GM23338 (cell line): ENCODE measurements around the gene FAM163A. TPM values are rescaled to one million over a fixed set of nuclear protein-coding genes. Genes with fewer than 3 reads are reported as not detected.

Source experiments
- ATAC-seq: fragments of 200-7000 bp; cut with Tn5 transposase; 3 replicates; pipeline ENCODE4 v1.9.1; 2020
- DNase-seq: peaks from one replicate; pipeline ENCODE4 v3.0.0-alpha.2; 2015; ENCODE audit warnings: low spot score
- H2AFZ ChIP-seq: fragments of 200-600 bp; sonication (generic); 2 replicates; pipeline ENCODE4 v1.8.0; 2016; ENCODE audit warnings: antibody characterized with exemption, mild to moderate bottlenecking, moderate library complexity
- H3F3A ChIP-seq: fragments of 200-600 bp; sonication (generic); replicated peaks from 2 replicates; pipeline ENCODE4 v1.8.0; 2017; ENCODE audit warnings: antibody characterized with exemption, mixed run types, low read depth
- H3K27ac ChIP-seq: fragments of 200-600 bp; sonication (generic); 2 replicates; pipeline ENCODE4 v1.6.1; 2016; ENCODE audit warnings: low read depth
- H3K27me3 ChIP-seq: fragments of 200-600 bp; sonication (generic); 2 replicates; pipeline ENCODE4 v1.8.0; 2016; ENCODE audit warnings: mild to moderate bottlenecking, mixed run types, moderate library complexity; ENCODE audit not compliant: insufficient read depth
- H3K36me3 ChIP-seq: fragments of 200-600 bp; sonication (generic); 2 replicates; pipeline ENCODE4 v1.8.0; 2016; ENCODE audit warnings: mild to moderate bottlenecking; ENCODE audit not compliant: insufficient read depth
- H3K4me1 ChIP-seq: fragments of 200-600 bp; sonication (generic); 2 replicates; pipeline ENCODE4 v1.8.0; 2016; ENCODE audit warnings: mild to moderate bottlenecking, moderate library complexity; ENCODE audit not compliant: insufficient read depth
- H3K4me2 ChIP-seq: fragments of 200-600 bp; sonication (generic); 2 replicates; pipeline ENCODE4 v1.7.1; 2017; ENCODE audit warnings: mixed run types
- H3K4me3 ChIP-seq: fragments of 200-600 bp; sonication (generic); 2 replicates; pipeline ENCODE4 v1.6.1; 2016; ENCODE audit warnings: mixed run types
- H3K79me2 ChIP-seq: fragments of 200-600 bp; sonication (generic); replicated peaks from 2 replicates; pipeline ENCODE4 v1.8.0; 2017; ENCODE audit warnings: mild to moderate bottlenecking; ENCODE audit not compliant: insufficient read depth
- H3K9me2 ChIP-seq: fragments of 200-600 bp; sonication (generic); 2 replicates; pipeline ENCODE4 v1.8.0; 2017; ENCODE audit not compliant: insufficient read depth
- H4K20me1 ChIP-seq: fragments of 200-600 bp; sonication (generic); replicated peaks from 2 replicates; pipeline ENCODE4 v1.8.0; 2017; ENCODE audit warnings: mild to moderate bottlenecking; ENCODE audit not compliant: insufficient read depth
- H3K27ac Mint-ChIP-seq: 2 replicates; pipeline ENCODE4 v1.8.0; 2020; ENCODE audit warnings: inconsistent platforms, mild to moderate bottlenecking, moderate library complexity, mixed read lengths
- H3K27me3 Mint-ChIP-seq: 3 replicates; pipeline ENCODE4 v1.8.0; 2022; ENCODE audit warnings: low read depth, mild to moderate bottlenecking, moderate library complexity, mixed read lengths, inconsistent platforms; ENCODE audit not compliant: insufficient read depth, poor library complexity
- H3K36me3 Mint-ChIP-seq: 3 replicates; pipeline ENCODE4 v1.8.0; 2021; ENCODE audit warnings: low read depth, mild to moderate bottlenecking, inconsistent platforms, moderate library complexity, mixed read lengths
- H3K4me1 Mint-ChIP-seq: 3 replicates; pipeline ENCODE4 v1.8.0; 2020; ENCODE audit warnings: mild to moderate bottlenecking, inconsistent platforms, mixed read lengths
- H3K4me3 Mint-ChIP-seq: 3 replicates; pipeline ENCODE4 v1.8.0; 2021; ENCODE audit warnings: moderate library complexity, mild to moderate bottlenecking, inconsistent platforms, mixed read lengths
- H3K9me3 Mint-ChIP-seq: 3 replicates; pipeline ENCODE4 v1.8.0; 2020; ENCODE audit warnings: moderate library complexity, mild to moderate bottlenecking, inconsistent platforms, mixed read lengths
- CREB1 ChIP-seq: fragments of 250-450 bp; sonication (Bioruptor Pico); IDR thresholded peaks from 2 replicates; pipeline ENCODE4 v1.5.0; 2020; ENCODE audit warnings: low read depth, mild to moderate bottlenecking, moderate library complexity
- CTCF ChIP-seq, 2 experiments: fragments of 200-600 bp in 1 of 2; sonication (generic) in 1 of 2; conservative IDR thresholded peaks; 2 replicates each; pipeline versions ENCODE4 v1.5.1 to v1.6.1; 2016 to 2017; ENCODE audit warnings: antibody characterized with exemption in 2 of 2, low read depth in 2 of 2, mild to moderate bottlenecking in 2 of 2, moderate library complexity in 1 of 2
- ETS1 ChIP-seq: IDR thresholded peaks from 2 replicates; pipeline ENCODE4 v1.6.1; 2016; ENCODE audit warnings: antibody characterized with exemption
- EZH2 ChIP-seq: fragments of 200-600 bp; sonication (generic); IDR thresholded peaks from one replicate; pipeline ENCODE4 v1.8.0; 2017; ENCODE audit warnings: antibody characterized with exemption, mild to moderate bottlenecking, low read depth; ENCODE audit not compliant: unreplicated experiment
- EZH2phosphoT487 ChIP-seq: fragments of 200-600 bp; sonication (generic); IDR thresholded peaks from one replicate; pipeline ENCODE4 v1.8.1; 2018; ENCODE audit warnings: antibody characterized with exemption; ENCODE audit not compliant: unreplicated experiment
- JUNB ChIP-seq: IDR thresholded peaks from one replicate; pipeline ENCODE4 v1.6.1; 2016; ENCODE audit warnings: antibody characterized with exemption; ENCODE audit not compliant: unreplicated experiment
- NANOG ChIP-seq: IDR thresholded peaks from 2 replicates; pipeline ENCODE4 v1.6.1; 2016; ENCODE audit warnings: antibody characterized with exemption, borderline replicate concordance
- POLR2AphosphoS5 ChIP-seq: IDR thresholded peaks from 2 replicates; pipeline ENCODE4 v1.6.1; 2016; ENCODE audit warnings: antibody characterized with exemption, low read depth
- REST ChIP-seq: IDR thresholded peaks from one replicate; pipeline ENCODE4 v1.6.1; 2018; ENCODE audit warnings: antibody characterized with exemption; ENCODE audit not compliant: unreplicated experiment
- STAT1 ChIP-seq: IDR thresholded peaks from one replicate; pipeline ENCODE4 v1.6.1; 2016; ENCODE audit warnings: antibody characterized with exemption; ENCODE audit not compliant: unreplicated experiment
- ZNF114 ChIP-seq: fragments of 250-450 bp; sonication (Bioruptor Pico); IDR thresholded peaks from 2 replicates; pipeline ENCODE4 v1.5.0; 2020; ENCODE audit warnings: mild to moderate bottlenecking, moderate library complexity
- ZNF331 ChIP-seq: fragments of 250-450 bp; sonication (Bioruptor Pico); IDR thresholded peaks from 2 replicates; pipeline ENCODE4 v1.5.0; 2020; ENCODE audit warnings: low read depth, mild to moderate bottlenecking, moderate library complexity
- ZNF462 ChIP-seq: fragments of 250-450 bp; sonication (Bioruptor Pico); IDR thresholded peaks from 2 replicates; pipeline ENCODE4 v1.5.0; 2020; ENCODE audit warnings: mild to moderate bottlenecking, moderate library complexity
- polyA plus RNA-seq: library from polyadenylated mRNA; unstranded; fragments of >200 nt; fragmentation: Nextera tagmentation; extraction: Ambion mirVana; gene quantifications from 2 replicates; pipeline ENCODE4 v1.2.1, GENCODE V29; 2016
- total RNA-seq: library from RNA; depleted of rRNA; stranded (reverse); fragments of >200 nt; shearing (Covaris generic); gene quantifications from 2 replicates; pipeline ENCODE4 v1.2.3, GENCODE V29; 2014

FAM163A gene
- total and polyA plus RNA-seq, 2 experiments from 2014 or later, result not detected

GRCh38 chr1:179719272-179719671 lies 23.8 kb upstream of the FAM163A start (continued):
- TF ChIP-seq ZNF331, result no peak
- TF ChIP-seq STAT1, result no peak
- TF ChIP-seq EZH2, result no peak

- Histone ChIP-seq H3K27me3 (no peaks in the 10 kb centered on the region), H3F3A (no peaks in the 10 kb centered on the region), H2AFZ (no peak overlapping the region), H3K4me1 (peaks cover 4% of the 10 kb centered on the region; the same call in 1 of the 2 replicates), H3K9me2 (no peaks in the 10 kb centered on the region), H3K27ac (no peak overlapping the region), H4K20me1 (no peaks in the 10 kb centered on the region), H3K36me3 (no peaks in the 10 kb centered on the region), H3K79me2 (no peaks in the 10 kb centered on the region), H3K4me2 (no peak overlapping the region), H3K4me3 (no peak overlapping the region)
- H3K27me3 Mint-ChIP-seq, result peaks cover 3% of the 10 kb centered on the region
- no peaks in the 10 kb centered on the region for H3K36me3 Mint-ChIP-seq
- H3K27ac Mint-ChIP-seq, result no peak overlapping the region
- H3K9me3 Mint-ChIP-seq, result no peaks in the 10 kb centered on the region
- ATAC-seq, result no peak
- TF ChIP-seq CTCF (conservative IDR thresholded peaks at IDR 0.05; ENCODE audit: low read depth in 2 of 2), result no peak
- TF ChIP-seq STAT1, result no peak
- TF ChIP-seq EZH2, result no peak
- no peak for TF ChIP-seq POLR2AphosphoS5
- TF ChIP-seq ZNF462, result no peak
- no peak for TF ChIP-seq JUNB
- TF ChIP-seq REST, result no peak
- no peak for TF ChIP-seq ZNF114 (CRISPR knock-in tag)
- no peak for TF ChIP-seq ETS1
- TF ChIP-seq ZNF331, result no peak
- TF ChIP-seq NANOG, result no peak
- TF ChIP-seq EZH2phosphoT487, result no peak
- no peak for TF ChIP-seq CREB1
- H3K4me3 Mint-ChIP-seq, result no peak overlapping the region
- no peak for DNase-seq
- H3K4me1 Mint-ChIP-seq, result peaks cover 3% of the 10 kb centered on the region; the same call in 1 of the 3 replicates
Measured at GRCh38 chr1:179728271-179728670, 14.8 kb upstream of the FAM163A start.
